ENCODE measurements around the gene MLLT3.
A peak's percentile ranks its signal among the peaks of the same experiment; 100 is the strongest.

MLLT3 gene

DNA sequence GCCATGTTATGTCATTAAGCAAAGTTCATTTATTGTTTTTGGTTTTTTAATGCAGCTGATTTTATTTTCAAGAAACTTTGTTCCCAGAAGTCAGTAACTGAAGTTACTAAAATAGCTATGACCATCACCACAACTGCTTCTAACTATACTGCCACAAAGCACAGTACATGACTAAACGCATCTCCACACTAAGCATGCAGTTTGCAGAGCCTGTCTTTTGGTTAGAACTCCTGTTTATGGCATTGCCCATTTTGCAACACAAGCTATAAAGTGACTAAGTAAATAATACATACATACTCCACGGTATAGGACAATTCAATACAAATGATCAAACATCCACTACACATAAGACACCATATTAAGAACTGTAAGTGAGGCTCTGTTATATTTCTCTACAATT, 109.7 kb downstream of the MLLT3 start:
- ATAC-seq: peak; percentile 34
- no peak for TF ChIP-seq ISL1 (CRISPR knock-in tag; IDR thresholded peaks at IDR 0.05)
- no peak for TF ChIP-seq SNAI2 (CRISPR knock-in tag; IDR thresholded peaks at IDR 0.05)
- no peak for TF ChIP-seq RARB (CRISPR knock-in tag; IDR thresholded peaks at IDR 0.05)
- TF ChIP-seq ZFP3 (CRISPR knock-in tag; IDR thresholded peaks at IDR 0.05): no peak
- TF ChIP-seq ZNF70 (CRISPR knock-in tag; IDR thresholded peaks at IDR 0.05): no peak
- TF ChIP-seq ZNF8 (CRISPR knock-in tag; IDR thresholded peaks at IDR 0.05): no peak
- TF ChIP-seq, protein P1, sequence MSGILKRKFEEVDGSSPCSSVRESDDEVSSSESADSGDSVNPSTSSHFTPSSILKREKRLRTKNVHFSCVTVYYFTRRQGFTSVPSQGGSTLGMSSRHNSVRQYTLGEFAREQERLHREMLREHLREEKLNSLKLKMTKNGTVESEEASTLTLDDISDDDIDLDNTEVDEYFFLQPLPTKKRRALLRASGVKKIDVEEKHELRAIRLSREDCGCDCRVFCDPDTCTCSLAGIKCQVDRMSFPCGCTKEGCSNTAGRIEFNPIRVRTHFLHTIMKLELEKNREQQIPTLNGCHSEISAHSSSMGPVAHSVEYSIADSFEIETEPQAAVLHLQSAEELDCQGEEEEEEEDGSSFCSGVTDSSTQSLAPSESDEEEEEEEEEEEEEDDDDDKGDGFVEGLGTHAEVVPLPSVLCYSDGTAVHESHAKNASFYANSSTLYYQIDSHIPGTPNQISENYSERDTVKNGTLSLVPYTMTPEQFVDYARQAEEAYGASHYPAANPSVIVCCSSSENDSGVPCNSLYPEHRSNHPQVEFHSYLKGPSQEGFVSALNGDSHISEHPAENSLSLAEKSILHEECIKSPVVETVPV (CRISPR knock-in tag; IDR thresholded peaks at IDR 0.05): no peak
- no peak for TF ChIP-seq TOX (CRISPR knock-in tag; IDR thresholded peaks at IDR 0.05; ENCODE audit: borderline replicate concordance)
- no peak for TF ChIP-seq PPARA (CRISPR knock-in tag; IDR thresholded peaks at IDR 0.05; ENCODE audit: borderline replicate concordance)
- no peak for TF ChIP-seq CSDC2 (CRISPR knock-in tag; IDR thresholded peaks at IDR 0.05)
- no peak for TF ChIP-seq ESRRG (CRISPR knock-in tag; IDR thresholded peaks at IDR 0.05)
- no peak for TF ChIP-seq ZFP30 (CRISPR knock-in tag; IDR thresholded peaks at IDR 0.05)
- TF ChIP-seq, protein P2, sequence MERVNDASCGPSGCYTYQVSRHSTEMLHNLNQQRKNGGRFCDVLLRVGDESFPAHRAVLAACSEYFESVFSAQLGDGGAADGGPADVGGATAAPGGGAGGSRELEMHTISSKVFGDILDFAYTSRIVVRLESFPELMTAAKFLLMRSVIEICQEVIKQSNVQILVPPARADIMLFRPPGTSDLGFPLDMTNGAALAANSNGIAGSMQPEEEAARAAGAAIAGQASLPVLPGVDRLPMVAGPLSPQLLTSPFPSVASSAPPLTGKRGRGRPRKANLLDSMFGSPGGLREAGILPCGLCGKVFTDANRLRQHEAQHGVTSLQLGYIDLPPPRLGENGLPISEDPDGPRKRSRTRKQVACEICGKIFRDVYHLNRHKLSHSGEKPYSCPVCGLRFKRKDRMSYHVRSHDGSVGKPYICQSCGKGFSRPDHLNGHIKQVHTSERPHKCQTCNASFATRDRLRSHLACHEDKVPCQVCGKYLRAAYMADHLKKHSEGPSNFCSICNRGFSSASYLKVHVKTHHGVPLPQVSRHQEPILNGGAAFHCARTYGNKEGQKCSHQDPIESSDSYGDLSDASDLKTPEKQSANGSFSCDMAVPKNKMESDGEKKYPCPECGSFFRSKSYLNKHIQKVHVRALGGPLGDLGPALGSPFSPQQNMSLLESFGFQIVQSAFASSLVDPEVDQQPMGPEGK (CRISPR knock-in tag; IDR thresholded peaks at IDR 0.05; ENCODE audit: borderline replicate concordance): no peak
- no peak for TF ChIP-seq BACH2 (CRISPR knock-in tag; IDR thresholded peaks at IDR 0.05; ENCODE audit: borderline replicate concordance)
- no peak for TF ChIP-seq GLIS3 (CRISPR knock-in tag; IDR thresholded peaks at IDR 0.05)
- no peak for TF ChIP-seq ZNF565 (CRISPR knock-in tag; conservative IDR thresholded peaks at IDR 0.05; ENCODE audit: low read depth)
- TF ChIP-seq TCF4 (CRISPR knock-in tag; IDR thresholded peaks at IDR 0.05; ENCODE audit: borderline replicate concordance): no peak
- no peak for TF ChIP-seq ARNTL (CRISPR knock-in tag; IDR thresholded peaks at IDR 0.05; ENCODE audit: borderline replicate concordance, low read depth)
- no peak for TF ChIP-seq ZC3H10 (CRISPR knock-in tag; IDR thresholded peaks at IDR 0.05)

DNA sequence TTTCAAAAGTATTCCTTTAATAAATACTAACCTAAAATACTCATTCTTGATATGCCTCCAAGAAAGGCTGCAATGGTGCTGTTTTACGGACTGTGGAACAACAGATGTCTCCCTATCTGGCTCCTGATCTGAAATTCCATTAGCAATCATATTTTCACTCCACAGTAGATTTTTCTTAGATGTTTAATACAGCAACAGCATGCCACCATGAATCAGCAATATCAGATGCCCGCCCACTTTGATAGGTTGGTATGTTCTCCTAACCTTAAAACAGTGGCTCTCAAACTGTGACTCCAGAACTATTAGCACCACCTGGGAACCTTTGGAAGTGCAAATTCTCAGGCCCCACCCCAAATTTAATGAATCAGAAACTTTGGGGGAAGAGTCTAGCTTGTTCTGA, 110.2 kb downstream of the MLLT3 start:
- TF ChIP-seq ZNF70 (CRISPR knock-in tag; IDR thresholded peaks at IDR 0.05) (no peak), ZFP3 (CRISPR knock-in tag; IDR thresholded peaks at IDR 0.05) (no peak), BACH2 (CRISPR knock-in tag; IDR thresholded peaks at IDR 0.05; ENCODE audit: borderline replicate concordance) (no peak), ISL1 (CRISPR knock-in tag; IDR thresholded peaks at IDR 0.05) (peak; percentile 83)
- peak; percentile 85 for ATAC-seq

DNA sequence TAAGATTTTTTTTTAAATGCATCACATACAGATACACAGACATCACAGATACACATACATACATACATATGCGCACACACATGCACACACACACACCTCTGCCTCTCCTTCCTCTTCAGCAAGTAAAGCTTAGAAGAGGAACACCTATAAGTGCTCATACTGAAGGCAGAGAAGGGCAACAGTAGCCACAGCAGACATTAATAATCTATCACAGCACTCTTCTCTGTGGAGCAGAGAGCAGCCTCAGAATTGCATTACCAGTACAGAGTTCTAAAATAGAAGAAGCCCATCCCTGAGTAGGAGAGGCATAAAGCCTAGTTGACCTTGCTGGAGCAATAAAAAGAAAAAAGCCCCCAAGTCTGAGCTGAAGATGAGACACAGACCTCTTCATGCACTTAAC, 110.6 kb downstream of the MLLT3 start:
- TF ChIP-seq, protein P3, sequence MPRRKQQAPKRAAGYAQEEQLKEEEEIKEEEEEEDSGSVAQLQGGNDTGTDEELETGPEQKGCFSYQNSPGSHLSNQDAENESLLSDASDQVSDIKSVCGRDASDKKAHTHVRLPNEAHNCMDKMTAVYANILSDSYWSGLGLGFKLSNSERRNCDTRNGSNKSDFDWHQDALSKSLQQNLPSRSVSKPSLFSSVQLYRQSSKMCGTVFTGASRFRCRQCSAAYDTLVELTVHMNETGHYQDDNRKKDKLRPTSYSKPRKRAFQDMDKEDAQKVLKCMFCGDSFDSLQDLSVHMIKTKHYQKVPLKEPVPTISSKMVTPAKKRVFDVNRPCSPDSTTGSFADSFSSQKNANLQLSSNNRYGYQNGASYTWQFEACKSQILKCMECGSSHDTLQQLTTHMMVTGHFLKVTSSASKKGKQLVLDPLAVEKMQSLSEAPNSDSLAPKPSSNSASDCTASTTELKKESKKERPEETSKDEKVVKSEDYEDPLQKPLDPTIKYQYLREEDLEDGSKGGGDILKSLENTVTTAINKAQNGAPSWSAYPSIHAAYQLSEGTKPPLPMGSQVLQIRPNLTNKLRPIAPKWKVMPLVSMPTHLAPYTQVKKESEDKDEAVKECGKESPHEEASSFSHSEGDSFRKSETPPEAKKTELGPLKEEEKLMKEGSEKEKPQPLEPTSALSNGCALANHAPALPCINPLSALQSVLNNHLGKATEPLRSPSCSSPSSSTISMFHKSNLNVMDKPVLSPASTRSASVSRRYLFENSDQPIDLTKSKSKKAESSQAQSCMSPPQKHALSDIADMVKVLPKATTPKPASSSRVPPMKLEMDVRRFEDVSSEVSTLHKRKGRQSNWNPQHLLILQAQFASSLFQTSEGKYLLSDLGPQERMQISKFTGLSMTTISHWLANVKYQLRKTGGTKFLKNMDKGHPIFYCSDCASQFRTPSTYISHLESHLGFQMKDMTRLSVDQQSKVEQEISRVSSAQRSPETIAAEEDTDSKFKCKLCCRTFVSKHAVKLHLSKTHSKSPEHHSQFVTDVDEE (CRISPR knock-in tag; IDR thresholded peaks at IDR 0.05): no peak
- no peak for TF ChIP-seq ZFP30 (CRISPR knock-in tag; IDR thresholded peaks at IDR 0.05)
- TF ChIP-seq SNAI2 (CRISPR knock-in tag; IDR thresholded peaks at IDR 0.05): no peak
- TF ChIP-seq ESRRG (CRISPR knock-in tag; IDR thresholded peaks at IDR 0.05): no peak
- no peak for TF ChIP-seq OSR1 (CRISPR knock-in tag; IDR thresholded peaks at IDR 0.05)
- TF ChIP-seq BACH2 (CRISPR knock-in tag; IDR thresholded peaks at IDR 0.05; ENCODE audit: borderline replicate concordance): no peak
- no peak for TF ChIP-seq ISL1 (CRISPR knock-in tag; IDR thresholded peaks at IDR 0.05)
- TF ChIP-seq RARB (CRISPR knock-in tag; IDR thresholded peaks at IDR 0.05): no peak
- no peak for TF ChIP-seq ZNF8 (CRISPR knock-in tag; IDR thresholded peaks at IDR 0.05)
- TF ChIP-seq ZC3H10 (CRISPR knock-in tag; IDR thresholded peaks at IDR 0.05): no peak
- no peak for TF ChIP-seq ZNF70 (CRISPR knock-in tag; IDR thresholded peaks at IDR 0.05)
- TF ChIP-seq ZFP3 (CRISPR knock-in tag; IDR thresholded peaks at IDR 0.05): no peak
- TF ChIP-seq CSDC2 (CRISPR knock-in tag; IDR thresholded peaks at IDR 0.05): no peak
- TF ChIP-seq PPARA (CRISPR knock-in tag; IDR thresholded peaks at IDR 0.05; ENCODE audit: borderline replicate concordance): no peak
- TF ChIP-seq, protein P4, sequence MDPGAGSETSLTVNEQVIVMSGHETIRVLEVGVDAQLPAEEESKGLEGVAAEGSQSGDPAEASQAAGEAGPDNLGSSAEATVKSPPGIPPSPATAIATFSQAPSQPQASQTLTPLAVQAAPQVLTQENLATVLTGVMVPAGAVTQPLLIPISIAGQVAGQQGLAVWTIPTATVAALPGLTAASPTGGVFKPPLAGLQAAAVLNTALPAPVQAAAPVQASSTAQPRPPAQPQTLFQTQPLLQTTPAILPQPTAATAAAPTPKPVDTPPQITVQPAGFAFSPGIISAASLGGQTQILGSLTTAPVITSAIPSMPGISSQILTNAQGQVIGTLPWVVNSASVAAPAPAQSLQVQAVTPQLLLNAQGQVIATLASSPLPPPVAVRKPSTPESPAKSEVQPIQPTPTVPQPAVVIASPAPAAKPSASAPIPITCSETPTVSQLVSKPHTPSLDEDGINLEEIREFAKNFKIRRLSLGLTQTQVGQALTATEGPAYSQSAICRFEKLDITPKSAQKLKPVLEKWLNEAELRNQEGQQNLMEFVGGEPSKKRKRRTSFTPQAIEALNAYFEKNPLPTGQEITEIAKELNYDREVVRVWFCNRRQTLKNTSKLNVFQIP (CRISPR knock-in tag; IDR thresholded peaks at IDR 0.05; ENCODE audit: borderline replicate concordance, low read depth): no peak
- TF ChIP-seq ZNF565 (CRISPR knock-in tag; conservative IDR thresholded peaks at IDR 0.05; ENCODE audit: low read depth): no peak
- no peak for TF ChIP-seq TOX (CRISPR knock-in tag; IDR thresholded peaks at IDR 0.05; ENCODE audit: borderline replicate concordance)
- TF ChIP-seq, protein P1 (CRISPR knock-in tag; IDR thresholded peaks at IDR 0.05): no peak
- ATAC-seq: peak; percentile 79

All from SK-N-SH treated with all-trans-retinoic acid at 6 μM for 48 hours (cell line).